T-helper 9 cell (primary cell): ENCODE results near the gene NELFE.

ENCODE experiments used
- DNase-seq: peaks from one replicate; pipeline ENCODE4 v3.0.0-alpha.2; 2020

Gene NELFE

GRCh38 chr6:31972709-31973350 is 14.1 kb upstream of the NELFE start:
- no peak for DNase-seq

- peak; percentile 95 for DNase-seq
These were observed 13.4 kb upstream of the NELFE start, which contains the start of gene DXO for GRCh38 chr6:31971993-31972708. Gene DXO, minus strand, starts transcription at chr6:31972138. Its CDS starts 463 bp downstream, at chr6:31971675.

- DNase-seq: no peak
These were observed 12.7 kb upstream of the NELFE start for GRCh38 chr6:31971279-31971992.

- no peak for DNase-seq
These were observed 12.0 kb upstream of the NELFE start for GRCh38 chr6:31970604-31971271.

- no peak for DNase-seq
These were observed 11.2 kb upstream of the NELFE start for GRCh38 chr6:31969712-31970603.

GRCh38 chr6:31968791-31969711 is 10.3 kb upstream of the NELFE start:
- DNase-seq: no peak

GRCh38 chr6:31968326-31968725 is 9.6 kb upstream of the NELFE start:
- DNase-seq: no peak

GRCh38 chr6:31967926-31968320 is 9.2 kb upstream of the NELFE start:
- no peak for DNase-seq

GRCh38 chr6:31966997-31967925 is 8.5 kb upstream of the NELFE start:
- DNase-seq: no peak

GRCh38 chr6:31966506-31966905 is 7.7 kb upstream of the NELFE start:
- DNase-seq: no peak

GRCh38 chr6:31965700-31966099 is 6.9 kb upstream of the NELFE start:
- DNase-seq: no peak

- DNase-seq: no peak
These were observed 5.2 kb upstream of the NELFE start for GRCh38 chr6:31963921-31964320.

GRCh38 chr6:31961616-31962015 is 2.8 kb upstream of the NELFE start:
- DNase-seq: no peak

- no peak for DNase-seq
These were observed 395 bp downstream of the NELFE start for GRCh38 chr6:31958412-31958740.

- no peak for DNase-seq
These were observed 2.0 kb downstream of the NELFE start for GRCh38 chr6:31956796-31957195.

- no peak for DNase-seq
These were observed 4.3 kb downstream of the NELFE start for GRCh38 chr6:31954511-31954910.

GRCh38 chr6:31952890-31953289 is 5.9 kb downstream of the NELFE start:
- no peak for DNase-seq

- DNase-seq: no peak
These were observed 6.5 kb downstream of the NELFE start for GRCh38 chr6:31952140-31952805.

- DNase-seq: no peak
These were observed 8.7 kb downstream of the NELFE start for GRCh38 chr6:31949926-31950548.
